ENCODE data around the gene FIP1L1. TPM values are rescaled to one million over a fixed set of nuclear protein-coding genes. Genes with fewer than 3 reads are reported as not detected.

The FIP1L1 gene
- total and polyA plus RNA-seq, 2 of the 13 experiments (the other 11 are each of a cell fraction or from before 2014, with no cell fraction given), result 14.9 to 69.4 TPM

DNA sequence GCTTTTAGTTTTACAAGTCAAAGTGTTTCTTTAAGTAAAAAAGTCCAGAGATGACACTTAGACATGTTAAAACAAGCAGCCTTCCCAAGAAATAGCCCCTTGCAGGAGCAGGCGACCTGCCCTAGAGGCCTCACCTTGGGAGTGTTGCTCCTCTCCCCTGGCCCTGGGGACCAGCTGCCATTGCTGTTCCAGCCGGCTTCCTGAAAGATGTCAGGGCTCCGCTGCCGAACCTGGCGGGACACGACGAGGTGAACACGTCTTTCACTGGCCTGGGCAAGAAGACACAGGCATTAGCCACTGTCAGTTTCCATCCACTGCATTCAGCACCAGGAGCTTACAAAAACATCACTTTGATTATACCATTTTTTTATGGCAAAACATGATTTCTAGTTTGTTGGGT, 104.1 kb downstream of the FIP1L1 start:
- Histone ChIP-seq H2AFZ (ENCODE audit: low read length) (no peak overlapping the region), H3K9me3 (ENCODE audit: low read length) (no peaks in the 10 kb centered on the region), H3K27me3 (ENCODE audit: control insufficient read depth in 1 of 2, insufficient read depth in 2 of 2, low read length in 2 of 2) (0 out of 5 replicates have a peak, but pooled peaks cover 4% of the 10 kb centered on the region in 2 experiments), H3K79me2 (ENCODE audit: insufficient read depth, low read length) (no peaks in the 10 kb centered on the region), H3K4me3 (replicated peaks in 1 of 3; ENCODE audit: insufficient read depth in 1 of 3, low read depth in 2 of 3, low read length in 3 of 3) (no peak overlapping the region), H3K4me1 (ENCODE audit: insufficient read depth, low read length) (peaks cover 7% of the 10 kb centered on the region), H3K9ac (ENCODE audit: insufficient read depth, low read depth, low read length) (no peak overlapping the region), H3K4me2 (ENCODE audit: low read depth, low read length) (no peak overlapping the region), H4K20me1 (ENCODE audit: insufficient read depth, low read length) (no peaks in the 10 kb centered on the region), H3K36me3 (replicated peaks in 1 of 2; ENCODE audit: control insufficient read depth in 1 of 2, insufficient read depth in 2 of 2, low read length in 2 of 2) (no peaks in the 10 kb centered on the region), H3K27ac (ENCODE audit: extremely low read length, insufficient read depth, low read length) (no peak overlapping the region)
- WGBS (ENCODE audit: low lambda C conversion rate), result 44% methylated on average over 1 of the region's 8 CpGs
- POLR2A ChIA-PET, result no interaction called here
- intact Hi-C loops (cut with micrococcal nuclease; ENCODE audit: unreplicated experiment) (no loop called here), in situ Hi-C loops (cut with HindIII; ENCODE audit: extremely low pct_ligation_motif_present, low pct_unique_long_range_greater_than_20kb) (loop anchor here (25.0 kb wide), 1 partner anchor 756 kb away; the partner anchor contains the start of gene PDGFRA)
- DNase-seq (ENCODE audit: low spot score) (no peak), ATAC-seq (no peak), FAIRE-seq (no peak)
- TF ChIP-seq ZNF598 (CRISPR knock-in tag; IDR thresholded peaks at IDR 0.05; ENCODE audit: borderline replicate concordance) (no peak), SMAD3 (CRISPR knock-in tag; IDR thresholded peaks at IDR 0.05) (no peak), HNF1B (CRISPR knock-in tag; IDR thresholded peaks at IDR 0.05) (no peak), SRY (CRISPR knock-in tag; IDR thresholded peaks at IDR 0.05) (no peak), CSRNP1 (CRISPR knock-in tag; IDR thresholded peaks at IDR 0.05) (no peak), GABPA (IDR thresholded peaks at IDR 0.05; ENCODE audit: low read depth, low read length) (no peak), GABPA (CRISPR knock-in tag; IDR thresholded peaks at IDR 0.05; ENCODE audit: low read depth) (no peak), DZIP1 (CRISPR knock-in tag; IDR thresholded peaks at IDR 0.05) (no peak), ZNF83 (CRISPR knock-in tag; IDR thresholded peaks at IDR 0.05; ENCODE audit: borderline replicate concordance) (no peak)
- TF ChIP-seq, protein P1, sequence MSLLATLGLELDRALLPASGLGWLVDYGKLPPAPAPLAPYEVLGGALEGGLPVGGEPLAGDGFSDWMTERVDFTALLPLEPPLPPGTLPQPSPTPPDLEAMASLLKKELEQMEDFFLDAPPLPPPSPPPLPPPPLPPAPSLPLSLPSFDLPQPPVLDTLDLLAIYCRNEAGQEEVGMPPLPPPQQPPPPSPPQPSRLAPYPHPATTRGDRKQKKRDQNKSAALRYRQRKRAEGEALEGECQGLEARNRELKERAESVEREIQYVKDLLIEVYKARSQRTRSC (CRISPR knock-in tag; IDR thresholded peaks at IDR 0.05; ENCODE audit: low read depth), result no peak
- TF ChIP-seq, protein P2, sequence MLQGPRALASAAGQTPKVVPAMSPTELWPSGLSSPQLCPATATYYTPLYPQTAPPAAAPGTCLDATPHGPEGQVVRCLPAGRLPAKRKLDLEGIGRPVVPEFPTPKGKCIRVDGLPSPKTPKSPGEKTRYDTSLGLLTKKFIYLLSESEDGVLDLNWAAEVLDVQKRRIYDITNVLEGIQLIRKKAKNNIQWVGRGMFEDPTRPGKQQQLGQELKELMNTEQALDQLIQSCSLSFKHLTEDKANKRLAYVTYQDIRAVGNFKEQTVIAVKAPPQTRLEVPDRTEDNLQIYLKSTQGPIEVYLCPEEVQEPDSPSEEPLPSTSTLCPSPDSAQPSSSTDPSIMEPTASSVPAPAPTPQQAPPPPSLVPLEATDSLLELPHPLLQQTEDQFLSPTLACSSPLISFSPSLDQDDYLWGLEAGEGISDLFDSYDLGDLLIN (CRISPR knock-in tag; IDR thresholded peaks at IDR 0.05; ENCODE audit: borderline replicate concordance), result no peak
- CTCF ChIA-PET (ENCODE audit: low intra/inter-chr PET ratio, low total read pairs), result no interaction called here
- no TSS peak for BruUV-seq (replicated peaks)
